GM12878 (cell line): ENCODE data around the gene C5orf46. TPM values are rescaled to one million over a fixed set of nuclear protein-coding genes. Genes with fewer than 3 reads are reported as not detected.
A peak's percentile ranks its signal among the peaks of the same experiment; 100 is the strongest.

Source experiments
- ATAC-seq: fragments of 200-7000 bp; cut with Tn5 transposase; 3 replicates; pipeline ENCODE4 v1.9.1; 2020; ENCODE audit warnings: mild to moderate bottlenecking, moderate library complexity
- BruUV-seq: library from RNA; stranded (reverse); fragments of 400-500 nt; replicated peaks from 2 replicates; lab custom pipeline; 2021; lab: Mats Ljungman, UMichigan
- CTCF ChIA-PET: fragments of 300-600 bp; sonication (Branson Sonifier 250); formaldehyde crosslinking; extraction: SDS; loops from one replicate; lab custom pipeline; 2021; ENCODE audit warnings: inconsistent platforms; lab: Yijun Ruan, JAX
- POLR2A ChIA-PET: fragments of 350-600 bp; formaldehyde crosslinking; extraction: SDS; loops from one replicate; lab custom pipeline; 2021; ENCODE audit warnings: inconsistent platforms; lab: Charles Lee
- RAD21 ChIA-PET: fragments of 300-600 bp; sonication (Branson Sonifier 250); formaldehyde crosslinking; loops from one replicate; lab custom pipeline; 2023; ENCODE audit warnings: antibody characterized with exemption; ENCODE audit not compliant: unreplicated experiment; lab: Charles Lee
- SMC1A ChIA-PET: fragments of 300-600 bp; sonication (Branson Sonifier 250); formaldehyde crosslinking; loops from one replicate; lab custom pipeline; 2023; ENCODE audit not compliant: unreplicated experiment, uncharacterized antibody; lab: Charles Lee
- DNase-seq: peaks from one replicate; pipeline ENCODE4 v3.0.0-alpha.2; 2011; ENCODE audit warnings: low read depth, low spot score
- FAIRE-seq: peaks from 3 replicates; lab custom pipeline; 2011; peaks lifted over from hg19 to GRCh38; lab: Jason Lieb, UNC
- H2AFZ ChIP-seq: 2 replicates; pipeline ENCODE4 v1.6.0; 2011; ENCODE audit warnings: low read depth, low read length, control low read depth; ENCODE audit not compliant: control insufficient read depth
- H3K27ac ChIP-seq: 2 replicates; pipeline ENCODE4 v1.5.1; 2011; ENCODE audit warnings: control low read depth; ENCODE audit not compliant: control insufficient read depth, insufficient read depth
- H3K27me3 ChIP-seq, 2 experiments: replicated peaks in 1 of 2; 2 replicates each; pipeline versions ENCODE4 v1.6.0 to v1.6.1; 2011; ENCODE audit warnings: low read length in 1 of 2; ENCODE audit not compliant: control insufficient read depth in 2 of 2, insufficient read depth in 2 of 2
- H3K36me3 ChIP-seq, 2 experiments: 2 replicates each; pipeline ENCODE4 v1.5.1; 2011; ENCODE audit warnings: low read length in 1 of 2; ENCODE audit not compliant: control insufficient read depth in 2 of 2, insufficient read depth in 2 of 2
- H3K4me1 ChIP-seq: 2 replicates; pipeline ENCODE4 v1.6.1; 2011; ENCODE audit warnings: mild to moderate bottlenecking, low read length, moderate library complexity, mixed read lengths; ENCODE audit not compliant: control insufficient read depth, insufficient read depth
- H3K4me2 ChIP-seq: 2 replicates; pipeline ENCODE4 v1.6.0; 2011; ENCODE audit warnings: control low read depth; ENCODE audit not compliant: control insufficient read depth, insufficient read depth
- H3K4me3 ChIP-seq: fragments of 200-600 bp; sonication (generic); 2 replicates; pipeline ENCODE4 v1.5.1; 2016
- H3K79me2 ChIP-seq: 2 replicates; pipeline ENCODE4 v1.6.0; 2011; ENCODE audit warnings: low read length; ENCODE audit not compliant: control insufficient read depth, insufficient read depth
- H3K9ac ChIP-seq: 2 replicates; pipeline ENCODE4 v1.8.0; 2011; ENCODE audit warnings: low read length, control low read depth, mixed read lengths; ENCODE audit not compliant: control insufficient read depth, insufficient read depth
- H3K9me3 ChIP-seq: replicated peaks from 3 replicates; pipeline ENCODE4 v1.5.1; 2011; ENCODE audit warnings: mild to moderate bottlenecking, low read length; ENCODE audit not compliant: control insufficient read depth, insufficient read depth
- H4K20me1 ChIP-seq: 2 replicates; pipeline ENCODE4 v1.6.0; 2011; ENCODE audit not compliant: control insufficient read depth, insufficient read depth
- RAD21 ChIP-seq: IDR thresholded peaks from 2 replicates; pipeline ENCODE4 v1.6.1; 2011; ENCODE audit warnings: mild to moderate bottlenecking, low read depth, low read length, moderate library complexity; ENCODE audit not compliant: insufficient read depth
- ZNF24 ChIP-seq: fragments of 450-650 bp; IDR thresholded peaks from 2 replicates; pipeline ENCODE4 v1.6.1; 2017; ENCODE audit warnings: antibody characterized with exemption, mild to moderate bottlenecking
- WGBS: methylation state at CpG from one replicate; pipeline ENCODE4 v1.1.6; 2016; ENCODE audit warnings: low lambda C conversion rate; ENCODE audit not compliant: insufficient replicate concordance, insufficient coverage; ENCODE audit errors: missing lambda C conversion rate; 5-methylcytosine and 5-hydroxymethylcytosine counted together
- in situ Hi-C: fragments of 300-500 bp; cut with MboI; formaldehyde crosslinking; loops from 9 replicates; pipeline ENCODE4 v1.14.3; 2018; ENCODE audit warnings: mixed read lengths
- intact Hi-C: fragments of 100-400 bp; cut with micrococcal nuclease; formaldehyde crosslinking; loops from one replicate; pipeline ENCODE4 v1.14.2; 2022; ENCODE audit not compliant: unreplicated experiment
- polyA plus RNA-seq, 11 experiments: library from polyadenylated mRNA; depleted of rRNA in 4 of 11; unstranded in 6 of 11; stranded (reverse) in 5 of 11; fragments of >200 nt; fragmentation: Nextera tagmentation in 4 of 11; fragmentation: Illumina TruSeq in 1 of 11; extraction: Ambion mirVana in 4 of 11; extraction: Trizol in 1 of 11; gene quantifications; 1 replicate in 1 of 11; 2 replicates in 10 of 11; pipeline versions ENCODE4 v1.2.1 to v1.2.3, GENCODE V29; 2011 to 2016; ENCODE audit warnings: inconsistent platforms in 2 of 11, missing spikeins in 2 of 11, low read depth in 1 of 11
- total RNA-seq, 4 experiments: library from RNA; depleted of rRNA in 3 of 4; stranded (reverse); fragments of >200 nt in 3 of 4; fragmentation: Illumina TruSeq in 1 of 4; extraction: Trizol in 1 of 4; gene quantifications; 2 replicates each; pipeline versions ENCODE4 v1.2.1 to v1.2.3, GENCODE V29; 2013 to 2021
- TF ChIP-seq, protein P1 (sequence below), 3 experiments: IDR thresholded peaks in 2 of 3; conservative IDR thresholded peaks in 1 of 3; 2 replicates each; pipeline ENCODE4 v1.5.1; 2011; ENCODE audit warnings: low read depth in 3 of 3, low read length in 3 of 3, mild to moderate bottlenecking in 3 of 3, control low read depth in 2 of 3, moderate library complexity in 2 of 3, inconsistent platforms in 1 of 3, mixed read lengths in 1 of 3; ENCODE audit not compliant: control insufficient read depth in 2 of 3, insufficient read depth in 1 of 3; ENCODE audit errors: extremely low read depth in 1 of 3

Gene C5orf46
- total and polyA plus RNA-seq, 10 of the 15 experiments (the other 5 are each of a cell fraction or from before 2014, with no cell fraction given), result not detected

- Histone ChIP-seq H3K79me2 (no peaks in the 10 kb centered on the region), H3K4me2 (no peak overlapping the region), H3K27me3 (no peaks in the 10 kb centered on the region), H4K20me1 (no peaks in the 10 kb centered on the region), H3K4me1 (no peaks in the 10 kb centered on the region), H2AFZ (no peak overlapping the region), H3K9ac (no peak overlapping the region), H3K27ac (no peak overlapping the region), H3K4me3 (no peak overlapping the region), H3K9me3 (no peaks in the 10 kb centered on the region), H3K36me3 (no peaks in the 10 kb centered on the region)
- FAIRE-seq, result no peak
- WGBS, result 0% methylated on average over 3 of the region's 3 CpGs
- in situ Hi-C loops, result no loop called here
- DNase-seq, result no peak
- ChIA-PET RAD21 (interaction anchor here (1.0 kb wide), 1 partner anchor 47 kb away, joined by 3 read pairs; no protein-coding TSS in a partner anchor), POLR2A (no interaction called here), CTCF (interaction anchor here (0.6 to 1.2 kb wide), 7 partner anchors 14 to 844 kb away, joined by 3 to 5 read pairs (median 3); no protein-coding TSS in a partner anchor), SMC1A (interaction anchor here (1.0 kb wide), 1 partner anchor 46 kb away, joined by 4 read pairs; no protein-coding TSS in a partner anchor)
- no TSS peak for BruUV-seq
- intact Hi-C loops, result loop anchor here (2.0 to 5.0 kb wide), 2 partner anchors 48 to 470 kb away; no protein-coding TSS in a partner anchor
- no peak for ATAC-seq
- TF ChIP-seq RAD21, result peak; percentile 33; the same call in 1 of the 2 replicates
- TF ChIP-seq ZNF24, result no peak
- TF ChIP-seq, protein P1, sequence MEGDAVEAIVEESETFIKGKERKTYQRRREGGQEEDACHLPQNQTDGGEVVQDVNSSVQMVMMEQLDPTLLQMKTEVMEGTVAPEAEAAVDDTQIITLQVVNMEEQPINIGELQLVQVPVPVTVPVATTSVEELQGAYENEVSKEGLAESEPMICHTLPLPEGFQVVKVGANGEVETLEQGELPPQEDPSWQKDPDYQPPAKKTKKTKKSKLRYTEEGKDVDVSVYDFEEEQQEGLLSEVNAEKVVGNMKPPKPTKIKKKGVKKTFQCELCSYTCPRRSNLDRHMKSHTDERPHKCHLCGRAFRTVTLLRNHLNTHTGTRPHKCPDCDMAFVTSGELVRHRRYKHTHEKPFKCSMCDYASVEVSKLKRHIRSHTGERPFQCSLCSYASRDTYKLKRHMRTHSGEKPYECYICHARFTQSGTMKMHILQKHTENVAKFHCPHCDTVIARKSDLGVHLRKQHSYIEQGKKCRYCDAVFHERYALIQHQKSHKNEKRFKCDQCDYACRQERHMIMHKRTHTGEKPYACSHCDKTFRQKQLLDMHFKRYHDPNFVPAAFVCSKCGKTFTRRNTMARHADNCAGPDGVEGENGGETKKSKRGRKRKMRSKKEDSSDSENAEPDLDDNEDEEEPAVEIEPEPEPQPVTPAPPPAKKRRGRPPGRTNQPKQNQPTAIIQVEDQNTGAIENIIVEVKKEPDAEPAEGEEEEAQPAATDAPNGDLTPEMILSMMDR (IDR thresholded peaks at IDR 0.05 in 2 of 3, conservative IDR thresholded peaks at IDR 0.05 in 1 of 3; ENCODE audit: control insufficient read depth in 2 of 3, extremely low read depth in 1 of 3, insufficient read depth in 1 of 3, low read depth in 3 of 3, low read length in 3 of 3), result peak; percentile 31 to 41 (median 36); a peak in 4 of 6 replicates
Observed at GRCh38 chr5:147887026-147887627, 19.2 kb downstream of the C5orf46 start.
